HG03342 (cell line): ENCODE measurements around the gene HES4.
"Not testable (repeated sequence)": the region's sequence is repeated elsewhere in the genome, so short reads cannot be mapped to it uniquely, and the experiment has no call there.

Experiments
- ATAC-seq: cut with Tn5 transposase; IDR thresholded peaks from one replicate; pipeline ENCODE4 v1.9.1; 2021; ENCODE audit warnings: mild to moderate bottlenecking, moderate library complexity; ENCODE audit not compliant: unreplicated experiment

Gene HES4

GRCh38 chr1:981491-981954 is 18.4 kb downstream of the HES4 start:
- ATAC-seq: no peak

GRCh38 chr1:980602-981395 is 19.1 kb downstream of the HES4 start:
- ATAC-seq: no peak

GRCh38 chr1:980137-980571 is 19.7 kb downstream of the HES4 start:
- ATAC-seq: no peak

GRCh38 chr1:979744-980072 is 20.2 kb downstream of the HES4 start:
- no peak for ATAC-seq

- ATAC-seq: no peak
These were observed 20.8 kb downstream of the HES4 start for GRCh38 chr1:978835-979743.

- ATAC-seq: no peak
These were observed 21.6 kb downstream of the HES4 start for GRCh38 chr1:978069-978834.

- ATAC-seq: not testable (repeated sequence)
These were observed 23.1 kb downstream of the HES4 start for GRCh38 chr1:976791-977190.

- no peak for ATAC-seq
These were observed 23.8 kb downstream of the HES4 start for GRCh38 chr1:975896-976683.

GRCh38 chr1:975365-975764 is 24.5 kb downstream of the HES4 start:
- ATAC-seq: no peak

- ATAC-seq: no peak
These were observed 25.1 kb downstream of the HES4 start for GRCh38 chr1:974687-975328.

GRCh38 chr1:974293-974640 is 25.6 kb downstream of the HES4 start:
- no peak for ATAC-seq

GRCh38 chr1:973459-974292 is 26.2 kb downstream of the HES4 start:
- no peak for ATAC-seq

GRCh38 chr1:972726-973458 is 27.0 kb downstream of the HES4 start:
- ATAC-seq: no peak

GRCh38 chr1:971751-972506 is 28.0 kb downstream of the HES4 start:
- no peak for ATAC-seq

GRCh38 chr1:970973-971730 is 28.7 kb downstream of the HES4 start:
- ATAC-seq: no peak

GRCh38 chr1:970242-970972 is 29.5 kb downstream of the HES4 start:
- no peak for ATAC-seq
